ENCODE results near the gene LEKR1. TPM values are rescaled to one million over a fixed set of nuclear protein-coding genes. Genes with fewer than 3 reads are reported as not detected.
"Not testable (repeated sequence)": the region's sequence is repeated elsewhere in the genome, so short reads cannot be mapped to it uniquely, and the experiment has no call there.

The LEKR1 gene
- total RNA-seq (2014; rRNA removed; shearing (Covaris generic)): not detected in 2 replicates

- DNase-seq (ENCODE audit: low spot score): peak; percentile 87
- in situ Hi-C loops (cut with HindIII; ENCODE audit: low sequenced_read_pairs): no loop called here
Measured at GRCh38 chr3:156826144-156826895, at the start of gene LEKR1. Gene LEKR1 (plus strand): TSS chr3:156826353. CDS start chr3:156829330, 2,977 bp downstream.

- DNase-seq (ENCODE audit: low spot score): no peak
- in situ Hi-C loops (cut with HindIII; ENCODE audit: low sequenced_read_pairs): no loop called here
Measured at GRCh38 chr3:156776871-156777270, 49.3 kb upstream of the LEKR1 start.

GRCh38 chr3:156781310-156782230 is 44.6 kb upstream of the LEKR1 start:
- DNase-seq (ENCODE audit: low spot score): no peak

GRCh38 chr3:156782319-156782718 is 43.8 kb upstream of the LEKR1 start:
- in situ Hi-C loops (cut with HindIII; ENCODE audit: low sequenced_read_pairs): no loop called here
- DNase-seq (ENCODE audit: low spot score): no peak

More at GRCh38 chr3:156781310-156782230, 44.6 kb upstream of the LEKR1 start:
- in situ Hi-C loops (cut with HindIII; ENCODE audit: low sequenced_read_pairs): no loop called here

GRCh38 chr3:156782921-156783320 is 43.2 kb upstream of the LEKR1 start:
- in situ Hi-C loops (cut with HindIII; ENCODE audit: low sequenced_read_pairs): no loop called here
- no peak for DNase-seq (ENCODE audit: low spot score)

- DNase-seq (ENCODE audit: low spot score): no peak
- in situ Hi-C loops (cut with HindIII; ENCODE audit: low sequenced_read_pairs): no loop called here
Measured at GRCh38 chr3:156787001-156787400, 39.2 kb upstream of the LEKR1 start.

GRCh38 chr3:156787926-156788663 is 38.1 kb upstream of the LEKR1 start:
- DNase-seq (ENCODE audit: low spot score): no peak
- in situ Hi-C loops (cut with HindIII; ENCODE audit: low sequenced_read_pairs): no loop called here

GRCh38 chr3:156788846-156789245 is 37.3 kb upstream of the LEKR1 start:
- in situ Hi-C loops (cut with HindIII; ENCODE audit: low sequenced_read_pairs): no loop called here
- DNase-seq (ENCODE audit: low spot score): no peak

GRCh38 chr3:156790156-156790555 is 36.0 kb upstream of the LEKR1 start:
- in situ Hi-C loops (cut with HindIII; ENCODE audit: low sequenced_read_pairs): no loop called here
- no peak for DNase-seq (ENCODE audit: low spot score)

- DNase-seq (ENCODE audit: low spot score): no peak
- in situ Hi-C loops (cut with HindIII; ENCODE audit: low sequenced_read_pairs): no loop called here
Measured at GRCh38 chr3:156792114-156792513, 34.0 kb upstream of the LEKR1 start.

- in situ Hi-C loops (cut with HindIII; ENCODE audit: low sequenced_read_pairs): no loop called here
Measured at GRCh38 chr3:156792536-156792935, 33.6 kb upstream of the LEKR1 start.

GRCh38 chr3:156792945-156793344 is 33.2 kb upstream of the LEKR1 start:
- in situ Hi-C loops (cut with HindIII; ENCODE audit: low sequenced_read_pairs): no loop called here
- DNase-seq (ENCODE audit: low spot score): no peak

More at GRCh38 chr3:156792536-156792935, 33.6 kb upstream of the LEKR1 start:
- DNase-seq (ENCODE audit: low spot score): no peak

GRCh38 chr3:156793400-156793799 is 32.8 kb upstream of the LEKR1 start:
- in situ Hi-C loops (cut with HindIII; ENCODE audit: low sequenced_read_pairs): no loop called here
- no peak for DNase-seq (ENCODE audit: low spot score)

GRCh38 chr3:156793851-156794250 is 32.3 kb upstream of the LEKR1 start:
- no peak for DNase-seq (ENCODE audit: low spot score)
- in situ Hi-C loops (cut with HindIII; ENCODE audit: low sequenced_read_pairs): no loop called here

GRCh38 chr3:156795890-156796481 is 30.2 kb upstream of the LEKR1 start:
- DNase-seq (ENCODE audit: low spot score): no peak
- in situ Hi-C loops (cut with HindIII; ENCODE audit: low sequenced_read_pairs): no loop called here

GRCh38 chr3:156797368-156797767 is 28.8 kb upstream of the LEKR1 start:
- no peak for DNase-seq (ENCODE audit: low spot score)
- in situ Hi-C loops (cut with HindIII; ENCODE audit: low sequenced_read_pairs): no loop called here

GRCh38 chr3:156800287-156800686 is 25.9 kb upstream of the LEKR1 start:
- in situ Hi-C loops (cut with HindIII; ENCODE audit: low sequenced_read_pairs); DNase-seq (ENCODE audit: low spot score): not testable (repeated sequence)

- no peak for DNase-seq (ENCODE audit: low spot score)
- in situ Hi-C loops (cut with HindIII; ENCODE audit: low sequenced_read_pairs): no loop called here
Measured at GRCh38 chr3:156801746-156802145, 24.4 kb upstream of the LEKR1 start.

Measured in G401 (cell line).